LHCN-M2 (cell line): ENCODE measurements around the gene TRIM21. TPM values are rescaled to one million over a fixed set of nuclear protein-coding genes. Genes with fewer than 3 reads are reported as not detected.

Experiments used
- total RNA-seq: library from RNA; depleted of rRNA; stranded (reverse); fragments of >200 nt; gene quantifications from 2 replicates; pipeline ENCODE4 v1.2.3, GENCODE V29; 2014; rRNA removed

Gene TRIM21
- total RNA-seq, 1 experiment from 2014 or later: 15.0 TPM

Other genes with a start within 250 kb of the TRIM21 start
- not detected in 2 replicates for gene OR52B4, start 25.3 kb downstream of the TRIM21 start, total RNA-seq
- not detected in 2 replicates for gene OR52K2, start 55.6 kb upstream of the TRIM21 start, total RNA-seq
- gene OR52K1, start 88.9 kb upstream of the TRIM21 start, total RNA-seq: not detected in 2 replicates
- not detected in 2 replicates for gene OR52M1, start 151.5 kb upstream of the TRIM21 start, total RNA-seq
- gene OR52I2, start 188.0 kb upstream of the TRIM21 start, total RNA-seq: not detected in 2 replicates
- gene OR52I1, start 200.3 kb upstream of the TRIM21 start, total RNA-seq: not detected in 2 replicates
- gene TRIM68, start 214.5 kb upstream of the TRIM21 start, total RNA-seq: 13.7 and 19.3 TPM in 2 replicates
- gene OR51D1, start 243.8 kb upstream of the TRIM21 start, total RNA-seq: not detected in 2 replicates